Heart left ventricle (tissue), 16 donors: ENCODE measurements around the gene ATXN2. TPM values are rescaled to one million over a fixed set of nuclear protein-coding genes. Genes with fewer than 3 reads are reported as not detected.

ENCODE experiments used
- ATAC-seq, 4 donors: fragments of 200-7000 bp; cut with Tn5 transposase; one replicate each; pipeline ENCODE4 v1.9.1; 2020 to 2022; ENCODE audit warnings: moderate library complexity in 4 of 4, mild to moderate bottlenecking in 3 of 4, moderate number of reproducible peaks in 1 of 4
- DNase-seq, 5 donors: peaks; one replicate each; pipeline ENCODE4 v3.0.0-alpha.2; 2020
- H3K27ac ChIP-seq, 12 donors: fragments of 200-600 bp; sonication (generic) in 4 of 12; one replicate each; pipeline versions ENCODE4 v1.5.0 to v1.8.0; 2016 to 2022; ENCODE audit warnings: mild to moderate bottlenecking in 2 of 12
- H3K27me3 ChIP-seq, 9 donors: fragments of 200-600 bp; sonication (generic) in 2 of 9; one replicate each; pipeline versions ENCODE4 v1.5.1 to v1.8.0; 2016 to 2022; ENCODE audit warnings: mild to moderate bottlenecking in 3 of 9
- H3K36me3 ChIP-seq, 9 donors: fragments of 200-600 bp; sonication (generic) in 2 of 9; one replicate each; pipeline versions ENCODE4 v1.5.0 to v1.8.0; 2018 to 2022; ENCODE audit warnings: mild to moderate bottlenecking in 2 of 9
- H3K4me1 ChIP-seq, 12 donors: fragments of 200-600 bp; sonication (generic) in 4 of 12; one replicate each; pipeline versions ENCODE4 v1.5.0 to v1.8.0; 2016 to 2022; ENCODE audit warnings: mild to moderate bottlenecking in 3 of 12
- H3K4me3 ChIP-seq, 12 donors: fragments of 200-600 bp; sonication (generic) in 4 of 12; one replicate each; pipeline versions ENCODE4 v1.5.0 to v1.8.0; 2017 to 2022; ENCODE audit warnings: mild to moderate bottlenecking in 9 of 12, moderate library complexity in 4 of 12
- H3K9me3 ChIP-seq, 12 donors: fragments of 200-600 bp; sonication (generic) in 4 of 12; one replicate each; pipeline versions ENCODE4 v1.5.0 to v1.8.0; 2016 to 2022; ENCODE audit warnings: mild to moderate bottlenecking in 1 of 12
- CTCF ChIP-seq, 12 donors: fragments of 200-600 bp; sonication (generic) in 4 of 12; IDR thresholded peaks; one replicate each; pipeline versions ENCODE4 v1.5.0 to v1.8.0; 2018 to 2022; ENCODE audit warnings: antibody characterized with exemption in 12 of 12, mild to moderate bottlenecking in 5 of 12
- POLR2A ChIP-seq, 2 donors: fragments of 450-650 bp; IDR thresholded peaks; one replicate each; pipeline ENCODE4 v1.6.1; 2017; ENCODE audit warnings: antibody characterized with exemption in 2 of 2, mild to moderate bottlenecking in 2 of 2, moderate library complexity in 2 of 2
- WGBS, 4 donors: extraction: QIAGEN DNeasy Blood & Tissue Kit in 2 of 4; methylation state at CpG; one replicate each; pipeline versions ENCODE4 v1.1.5 to v1.1.7; 2013 to 2018; 5-methylcytosine and 5-hydroxymethylcytosine counted together
- intact Hi-C, 10 donors: fragments of 100-400 bp; cut with DNase I; formaldehyde crosslinking; loops; one replicate each; pipeline versions ENCODE4 v1.11.1 to v1.14.2; 2022
- polyA plus RNA-seq, 2 donors: library from polyadenylated mRNA; stranded (reverse); fragments of 200-250 nt; gene quantifications; one replicate each; pipeline ENCODE4 v1.2.3, GENCODE V29; 2013
- total RNA-seq, 9 donors: library from RNA; depleted of rRNA in 2 of 9; stranded (reverse); fragments of >200 nt in 2 of 9; fragmentation: NEBNext Ultra II Directional in 3 of 9; extraction: Animal tissue kit (Norgen Biotek cat#: 25700) in 3 of 9; gene quantifications; one replicate each; pipeline versions ENCODE4 v1.1.0 to v1.2.4, GENCODE V29; 2016 to 2023
- donor health status: ischemic (EF 13 %, LVEDD 7.1; RV severe dilation, severe dysfunction).
- donor health status: healthy with polysubstance abuse.
- donor health status: DM: no; HTN: yes; CAD: no.
- donor health status: DM: no; HTN: no; CAD: no.
- donor health status: ischemic (EF 25% LVEDD 6.9; RV normal size, moderate dysfunction).
- donor health status: ischemic (EF 25% LVEDD 5.7; RV mildly dilated, moderate dysfunction).
- donor health status: healthy.
- donor health status: DM: yes; HTN: yes; CAD: no.
- donor health status: ischemic (EF 35%, LVEDD 5.7; RV mildly dilated, moderate dysfunction).
- donor health status: nonischemic (EF 11% LVEDD 7.7; RV severe dilation, severe dysfunction).
- donor health status: DM: yes; HTN: yes; CAD: no.
- donor health status: PGD.
- donor health status: ischemic (EF 29% LVEDD 5.4; RV normal size, mild dysfunction).
- donor health status: nonischemic (EF 23%, LVEDD 6.1; RV moderate dilation, normal function).

The ATXN2 gene
- total and polyA plus RNA-seq, 11 donors = 23.6 to 59.3 (median 46.8) TPM

- H3K4me1 ChIP-seq = peaks cover 0 to 8% (median 0%) of the 10 kb centered on the region in 12 donors
- peak overlapping the region in 1 of 12 donors; percentile 27 for H3K27ac ChIP-seq
- TF ChIP-seq CTCF (IDR thresholded peaks at IDR 0.05) (no peak), POLR2A (IDR thresholded peaks at IDR 0.05) (no peak)
- WGBS, 4 donors = 97 to 98% (median 97%) methylated on average over 2 of the region's 2 CpGs
- no peaks in the 10 kb centered on the region for H3K9me3 ChIP-seq
- peaks cover 0 to 94% (median 75%) of the 10 kb centered on the region in 9 donors for H3K36me3 ChIP-seq
- no peak for ATAC-seq
- intact Hi-C loops = loop anchor here in 1 of 10 donors (10.0 kb wide), 1 partner anchor 109 kb away; no protein-coding TSS in a partner anchor
- no peak for DNase-seq
- H3K27me3 ChIP-seq = no peaks in the 10 kb centered on the region
- H3K4me3 ChIP-seq = no peak overlapping the region
Measured at GRCh38 chr12:111546171-111546570, 52.9 kb downstream of the ATXN2 start.

GRCh38 chr12:111544032-111544431, 55.1 kb downstream of the ATXN2 start:
- 59 to 68% (median 63%) methylated on average over 1 of the region's 1 CpG for WGBS, 4 donors
- intact Hi-C loops = loop anchor here in 1 of 10 donors (10.0 kb wide), 1 partner anchor 111 kb away; no protein-coding TSS in a partner anchor

GRCh38 chr12:111532751-111533150, 66.4 kb downstream of the ATXN2 start:
- no peak overlapping the region for H3K27ac ChIP-seq
- ATAC-seq (no peak), DNase-seq (no peak)
- no peaks in the 10 kb centered on the region for H3K9me3 ChIP-seq
- H3K27me3 ChIP-seq = no peaks in the 10 kb centered on the region
- H3K4me3 ChIP-seq = no peak overlapping the region
- TF ChIP-seq CTCF (IDR thresholded peaks at IDR 0.05) = no peak
- intact Hi-C loops = loop anchor here in 2 of 10 donors (5.0 to 10.0 kb wide), 2 partner anchors 135 to 142 kb away; no protein-coding TSS in a partner anchor
- peaks cover 0 to 90% (median 71%) of the 10 kb centered on the region in 9 donors for H3K36me3 ChIP-seq
- 85 to 96% (median 92%) methylated on average over 2 of the region's 2 CpGs for WGBS, 4 donors
- H3K4me1 ChIP-seq = no peaks in the 10 kb centered on the region

More at GRCh38 chr12:111544032-111544431, 55.1 kb downstream of the ATXN2 start:
- no peak for TF ChIP-seq POLR2A (IDR thresholded peaks at IDR 0.05)
- no peak for TF ChIP-seq CTCF (IDR thresholded peaks at IDR 0.05)
- Histone ChIP-seq H3K9me3 (no peaks in the 10 kb centered on the region), H3K4me1 (peaks cover 0 to 8% (median 0%) of the 10 kb centered on the region in 12 donors), H3K36me3 (peaks cover 0 to 81% (median 55%) of the 10 kb centered on the region in 9 donors), H3K4me3 (no peak overlapping the region), H3K27me3 (no peaks in the 10 kb centered on the region), H3K27ac (no peak overlapping the region)
- ATAC-seq = peak in 1 of 4 donors; percentile 51
- DNase-seq = no peak

- 51 to 52% (median 52%) methylated on average over 8 of the region's 8 CpGs for WGBS, 4 donors
- Histone ChIP-seq H3K36me3 (peaks cover 0 to 93% (median 66%) of the 10 kb centered on the region in 9 donors), H3K4me3 (no peak overlapping the region), H3K27me3 (no peaks in the 10 kb centered on the region), H3K4me1 (no peaks in the 10 kb centered on the region), H3K27ac (no peak overlapping the region), H3K9me3 (no peaks in the 10 kb centered on the region)
- intact Hi-C loops = loop anchor here in 9 of 10 donors (1.0 to 10.0 kb wide), 7 partner anchors 72 to 199 kb away; no protein-coding TSS in a partner anchor
- DNase-seq = peak in 2 of 5 donors; percentile 20 to 36
- TF ChIP-seq CTCF (IDR thresholded peaks at IDR 0.05) (peak; percentile 47 to 77 (median 68)), POLR2A (IDR thresholded peaks at IDR 0.05) (no peak)
- peak in 3 of 4 donors; percentile 54 to 56 (median 55) for ATAC-seq
Measured at GRCh38 chr12:111529424-111530368, 69.4 kb downstream of the ATXN2 start.
